ENCODE results near the gene SCN3B. TPM values are rescaled to one million over a fixed set of nuclear protein-coding genes. Genes with fewer than 3 reads are reported as not detected.

The SCN3B gene
- total RNA-seq, 1 donor from 2014 or later, result 34.1 TPM

GRCh38 chr11:123597859-123598258 is 56.6 kb downstream of the SCN3B start:
- Mint-ChIP-seq H3K27ac (ENCODE audit: unreplicated experiment) (no peak overlapping the region), H3K4me1 (ENCODE audit: unreplicated experiment) (peaks cover 12% of the 10 kb centered on the region), H3K4me3 (ENCODE audit: unreplicated experiment) (no peak overlapping the region), H3K9me3 (ENCODE audit: unreplicated experiment) (no peaks in the 10 kb centered on the region), H3K27me3 (ENCODE audit: unreplicated experiment) (peaks cover 7% of the 10 kb centered on the region), H3K36me3 (ENCODE audit: low read depth, unreplicated experiment) (peaks cover 47% of the 10 kb centered on the region)
- TF ChIP-seq CTCF (IDR thresholded peaks at IDR 0.05; ENCODE audit: unreplicated experiment), result no peak
- DNase-seq (ENCODE audit: low spot score), result no peak

- peaks cover 40% of the 10 kb centered on the region for H3K36me3 Mint-ChIP-seq (ENCODE audit: low read depth, unreplicated experiment)
- no peak for DNase-seq (ENCODE audit: low spot score)
- peaks cover 19% of the 10 kb centered on the region for H3K4me1 Mint-ChIP-seq (ENCODE audit: unreplicated experiment)
- H3K27me3 Mint-ChIP-seq (ENCODE audit: unreplicated experiment), result peaks cover 4% of the 10 kb centered on the region
- no peak overlapping the region for H3K27ac Mint-ChIP-seq (ENCODE audit: unreplicated experiment)
- no peak overlapping the region for H3K4me3 Mint-ChIP-seq (ENCODE audit: unreplicated experiment)
- TF ChIP-seq CTCF (IDR thresholded peaks at IDR 0.05; ENCODE audit: unreplicated experiment), result no peak
- H3K9me3 Mint-ChIP-seq (ENCODE audit: unreplicated experiment), result no peaks in the 10 kb centered on the region
Observed at GRCh38 chr11:123594921-123595320, 59.5 kb downstream of the SCN3B start.

GRCh38 chr11:123594188-123594901 is 60.1 kb downstream of the SCN3B start:
- H3K27ac Mint-ChIP-seq (ENCODE audit: unreplicated experiment), result no peak overlapping the region
- H3K9me3 Mint-ChIP-seq (ENCODE audit: unreplicated experiment), result no peaks in the 10 kb centered on the region
- peaks cover 39% of the 10 kb centered on the region for H3K36me3 Mint-ChIP-seq (ENCODE audit: low read depth, unreplicated experiment)
- H3K4me1 Mint-ChIP-seq (ENCODE audit: unreplicated experiment), result peaks cover 23% of the 10 kb centered on the region
- DNase-seq (ENCODE audit: low spot score), result no peak
- H3K27me3 Mint-ChIP-seq (ENCODE audit: unreplicated experiment), result peaks cover 4% of the 10 kb centered on the region
- TF ChIP-seq CTCF (IDR thresholded peaks at IDR 0.05; ENCODE audit: unreplicated experiment), result no peak
- H3K4me3 Mint-ChIP-seq (ENCODE audit: unreplicated experiment), result no peak overlapping the region

GRCh38 chr11:123593570-123593969 is 60.9 kb downstream of the SCN3B start:
- no peak overlapping the region for H3K4me3 Mint-ChIP-seq (ENCODE audit: unreplicated experiment)
- TF ChIP-seq CTCF (IDR thresholded peaks at IDR 0.05; ENCODE audit: unreplicated experiment), result no peak
- DNase-seq (ENCODE audit: low spot score), result no peak
- peaks cover 6% of the 10 kb centered on the region for H3K27me3 Mint-ChIP-seq (ENCODE audit: unreplicated experiment)
- H3K36me3 Mint-ChIP-seq (ENCODE audit: low read depth, unreplicated experiment), result peaks cover 35% of the 10 kb centered on the region
- peaks cover 23% of the 10 kb centered on the region for H3K4me1 Mint-ChIP-seq (ENCODE audit: unreplicated experiment)
- no peaks in the 10 kb centered on the region for H3K9me3 Mint-ChIP-seq (ENCODE audit: unreplicated experiment)
- H3K27ac Mint-ChIP-seq (ENCODE audit: unreplicated experiment), result no peak overlapping the region

- H3K4me3 Mint-ChIP-seq (ENCODE audit: unreplicated experiment), result no peak overlapping the region
- peaks cover 45% of the 10 kb centered on the region for H3K4me1 Mint-ChIP-seq (ENCODE audit: unreplicated experiment)
- peaks cover 37% of the 10 kb centered on the region for H3K36me3 Mint-ChIP-seq (ENCODE audit: low read depth, unreplicated experiment)
- H3K9me3 Mint-ChIP-seq (ENCODE audit: unreplicated experiment), result no peaks in the 10 kb centered on the region
- no peak for TF ChIP-seq CTCF (IDR thresholded peaks at IDR 0.05; ENCODE audit: unreplicated experiment)
- peak; percentile 45 for DNase-seq (ENCODE audit: low spot score)
- no peak overlapping the region for H3K27ac Mint-ChIP-seq (ENCODE audit: unreplicated experiment)
- H3K27me3 Mint-ChIP-seq (ENCODE audit: unreplicated experiment), result peaks cover 14% of the 10 kb centered on the region
Observed at GRCh38 chr11:123590296-123590912, 64.0 kb downstream of the SCN3B start.

Measured in endothelial cell (in vitro differentiated cells).